HFFc6 (cell line): Measurements from ENCODE around the gene MOB2. TPM values are rescaled to one million over a fixed set of nuclear protein-coding genes. Genes with fewer than 3 reads are reported as not detected.

ENCODE experiments used
- DNase-seq: peaks from one replicate; pipeline ENCODE4 v3.0.0-alpha.2; 2018
- H3K27ac Mint-ChIP-seq: 2 replicates; pipeline ENCODE4 v1.8.0; 2020; ENCODE audit warnings: mild to moderate bottlenecking, mixed read lengths
- H3K27me3 Mint-ChIP-seq: 2 replicates; pipeline ENCODE4 v1.8.0; 2021; ENCODE audit warnings: mild to moderate bottlenecking, moderate library complexity, mixed read lengths; ENCODE audit not compliant: insufficient read depth
- H3K36me3 Mint-ChIP-seq: 2 replicates; pipeline ENCODE4 v1.8.0; 2021; ENCODE audit warnings: low read depth, mixed read lengths
- H3K4me1 Mint-ChIP-seq: 2 replicates; pipeline ENCODE4 v1.8.0; 2020; ENCODE audit warnings: low read depth, mixed read lengths
- H3K4me3 Mint-ChIP-seq: 2 replicates; pipeline ENCODE4 v1.8.0; 2020; ENCODE audit warnings: mild to moderate bottlenecking, moderate library complexity, mixed read lengths
- H3K9me3 Mint-ChIP-seq: 2 replicates; pipeline ENCODE4 v1.8.0; 2020; ENCODE audit warnings: mild to moderate bottlenecking, mixed read lengths
- CTCF ChIP-seq: fragments of 200-600 bp; sonication (generic); IDR thresholded peaks from 2 replicates; pipeline ENCODE4 v1.5.0; 2021; ENCODE audit warnings: antibody characterized with exemption, mild to moderate bottlenecking
- total RNA-seq, 6 experiments: library from RNA; stranded (reverse); fragmentation: NEBNext Ultra II Directional; extraction: Animal tissue kit (Norgen Biotek cat#: 25700); gene quantifications; 2 replicates in 1 of 6; 3 replicates in 5 of 6; pipeline ENCODE4 v1.2.3, GENCODE V29; 2021

The MOB2 gene
- total RNA-seq, 6 experiments from 2014 or later: 19.6 to 27.4 (median 21.4) TPM

DNA sequence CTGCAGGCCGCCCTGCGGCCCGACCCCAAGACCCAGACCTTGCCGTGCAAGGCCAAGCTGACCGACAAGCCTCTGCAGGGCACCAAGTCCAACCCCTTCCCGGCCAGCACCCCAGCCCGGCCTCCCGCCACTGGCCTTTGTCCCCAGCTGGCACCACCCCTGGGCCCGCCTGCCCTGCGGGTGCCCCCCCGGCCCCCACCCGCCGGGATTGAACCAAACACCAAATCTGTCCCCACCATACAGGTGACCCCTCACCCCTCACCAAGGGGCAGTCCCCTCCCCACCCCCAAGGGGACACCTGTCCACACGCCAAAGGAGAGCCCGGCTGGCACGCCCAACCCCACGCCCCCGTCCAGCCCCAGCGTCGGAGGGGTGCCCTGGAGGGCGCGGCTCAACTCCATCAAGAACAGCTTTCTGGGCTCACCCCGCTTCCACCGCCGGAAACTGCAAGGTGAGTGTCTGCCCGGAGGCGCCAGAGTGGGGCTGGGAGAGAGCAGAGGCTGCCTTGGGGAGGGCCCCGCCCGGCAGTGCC, 36.2 kb downstream of the MOB2 start:
- H3K27me3 Mint-ChIP-seq: peaks cover 10% of the 10 kb centered on the region
- no peaks in the 10 kb centered on the region for H3K4me1 Mint-ChIP-seq
- H3K36me3 Mint-ChIP-seq: no peaks in the 10 kb centered on the region
- no peak overlapping the region for H3K4me3 Mint-ChIP-seq
- no peaks in the 10 kb centered on the region for H3K9me3 Mint-ChIP-seq
- H3K27ac Mint-ChIP-seq: no peak overlapping the region
- no peak for DNase-seq
- no peak for TF ChIP-seq CTCF

DNA sequence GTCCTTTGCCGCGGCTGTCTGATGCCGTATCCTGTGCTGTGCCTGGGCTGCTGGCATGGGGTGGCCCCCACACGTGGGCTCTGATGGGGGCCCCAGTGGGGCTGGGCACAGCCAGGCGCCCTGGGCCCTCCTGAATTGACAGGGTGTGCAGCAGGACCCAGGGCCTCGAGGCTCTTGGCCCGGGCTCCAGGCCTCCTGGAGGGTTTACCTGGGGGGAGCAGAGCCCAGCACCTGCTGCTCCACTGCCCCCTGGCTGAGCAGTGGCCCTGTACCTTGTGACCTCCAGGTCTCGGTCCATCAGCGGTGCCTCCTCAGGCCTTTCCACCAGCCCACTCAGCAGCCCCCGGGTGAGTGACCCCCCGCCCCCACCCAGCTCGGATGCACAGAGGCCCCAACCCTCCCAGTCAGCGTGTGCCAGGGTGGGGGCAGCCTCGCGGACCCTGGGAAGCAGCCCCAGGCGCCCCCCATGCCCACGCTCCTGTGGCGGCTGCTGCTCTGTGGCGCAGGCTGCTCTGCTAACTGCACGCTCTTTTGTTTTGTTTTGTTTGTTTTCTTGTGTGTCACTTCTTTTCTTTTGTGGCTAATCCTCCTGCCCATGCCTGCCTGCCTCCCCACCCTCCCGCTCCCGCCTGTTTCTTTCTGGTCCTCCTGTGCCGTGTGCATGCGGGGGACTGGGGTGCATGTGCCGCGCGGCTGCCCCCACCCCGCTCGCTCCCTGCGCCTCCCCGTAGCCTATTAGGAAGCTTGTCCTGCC, 36.9 kb downstream of the MOB2 start:
- H3K27me3 Mint-ChIP-seq: peaks cover 10% of the 10 kb centered on the region
- no peaks in the 10 kb centered on the region for H3K9me3 Mint-ChIP-seq
- no peak overlapping the region for H3K27ac Mint-ChIP-seq
- no peak for DNase-seq
- H3K4me1 Mint-ChIP-seq: no peaks in the 10 kb centered on the region
- no peak overlapping the region for H3K4me3 Mint-ChIP-seq
- no peaks in the 10 kb centered on the region for H3K36me3 Mint-ChIP-seq
- no peak for TF ChIP-seq CTCF

- no peaks in the 10 kb centered on the region for H3K9me3 Mint-ChIP-seq
- no peak overlapping the region for H3K27ac Mint-ChIP-seq
- TF ChIP-seq CTCF: no peak
- H3K4me3 Mint-ChIP-seq: no peak overlapping the region
- H3K27me3 Mint-ChIP-seq: peaks cover 10% of the 10 kb centered on the region; the same call in 1 of the 2 replicates
- H3K36me3 Mint-ChIP-seq: no peaks in the 10 kb centered on the region
- no peak for DNase-seq
- no peaks in the 10 kb centered on the region for H3K4me1 Mint-ChIP-seq
Measured at GRCh38 chr11:1448882-1449281, 37.7 kb downstream of the MOB2 start.

- H3K4me3 Mint-ChIP-seq: no peak overlapping the region
- no peaks in the 10 kb centered on the region for H3K9me3 Mint-ChIP-seq
- no peaks in the 10 kb centered on the region for H3K36me3 Mint-ChIP-seq
- H3K27me3 Mint-ChIP-seq: peaks cover 6% of the 10 kb centered on the region
- H3K27ac Mint-ChIP-seq: no peak overlapping the region
- no peak for TF ChIP-seq CTCF
- no peak for DNase-seq
- no peaks in the 10 kb centered on the region for H3K4me1 Mint-ChIP-seq
Measured at GRCh38 chr11:1447845-1448825, 38.4 kb downstream of the MOB2 start.

DNA sequence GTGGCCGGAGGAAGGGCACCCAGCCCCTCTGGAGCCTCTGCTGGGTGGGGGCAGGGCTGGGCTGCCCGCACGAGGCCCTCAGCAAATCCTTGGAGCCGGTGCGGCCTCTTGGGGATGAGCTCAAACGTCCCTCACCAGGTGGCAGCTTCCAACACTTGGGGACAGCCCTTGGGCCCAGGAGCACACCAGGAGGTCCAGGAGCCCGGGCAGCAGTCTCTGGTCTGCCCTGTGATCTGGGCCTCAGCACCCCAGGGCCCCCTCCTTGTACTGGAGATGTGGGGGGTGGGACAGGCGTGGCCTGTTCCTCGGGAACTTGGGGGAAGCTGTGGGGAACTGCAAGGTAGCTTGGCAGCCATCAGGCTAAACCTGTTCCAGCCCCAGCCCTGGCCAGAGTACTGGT, 40.0 kb downstream of the MOB2 start:
- H3K27me3 Mint-ChIP-seq: peaks cover 1% of the 10 kb centered on the region
- no peaks in the 10 kb centered on the region for H3K4me1 Mint-ChIP-seq
- no peak for TF ChIP-seq CTCF
- no peaks in the 10 kb centered on the region for H3K36me3 Mint-ChIP-seq
- H3K4me3 Mint-ChIP-seq: no peak overlapping the region
- no peak for DNase-seq
- H3K27ac Mint-ChIP-seq: no peak overlapping the region
- no peaks in the 10 kb centered on the region for H3K9me3 Mint-ChIP-seq
